ENCODE results near the gene TMEM269.
"Not testable (repeated sequence)": the region's sequence is repeated elsewhere in the genome, so short reads cannot be mapped to it uniquely, and the experiment has no call there.

The TMEM269 gene

DNA sequence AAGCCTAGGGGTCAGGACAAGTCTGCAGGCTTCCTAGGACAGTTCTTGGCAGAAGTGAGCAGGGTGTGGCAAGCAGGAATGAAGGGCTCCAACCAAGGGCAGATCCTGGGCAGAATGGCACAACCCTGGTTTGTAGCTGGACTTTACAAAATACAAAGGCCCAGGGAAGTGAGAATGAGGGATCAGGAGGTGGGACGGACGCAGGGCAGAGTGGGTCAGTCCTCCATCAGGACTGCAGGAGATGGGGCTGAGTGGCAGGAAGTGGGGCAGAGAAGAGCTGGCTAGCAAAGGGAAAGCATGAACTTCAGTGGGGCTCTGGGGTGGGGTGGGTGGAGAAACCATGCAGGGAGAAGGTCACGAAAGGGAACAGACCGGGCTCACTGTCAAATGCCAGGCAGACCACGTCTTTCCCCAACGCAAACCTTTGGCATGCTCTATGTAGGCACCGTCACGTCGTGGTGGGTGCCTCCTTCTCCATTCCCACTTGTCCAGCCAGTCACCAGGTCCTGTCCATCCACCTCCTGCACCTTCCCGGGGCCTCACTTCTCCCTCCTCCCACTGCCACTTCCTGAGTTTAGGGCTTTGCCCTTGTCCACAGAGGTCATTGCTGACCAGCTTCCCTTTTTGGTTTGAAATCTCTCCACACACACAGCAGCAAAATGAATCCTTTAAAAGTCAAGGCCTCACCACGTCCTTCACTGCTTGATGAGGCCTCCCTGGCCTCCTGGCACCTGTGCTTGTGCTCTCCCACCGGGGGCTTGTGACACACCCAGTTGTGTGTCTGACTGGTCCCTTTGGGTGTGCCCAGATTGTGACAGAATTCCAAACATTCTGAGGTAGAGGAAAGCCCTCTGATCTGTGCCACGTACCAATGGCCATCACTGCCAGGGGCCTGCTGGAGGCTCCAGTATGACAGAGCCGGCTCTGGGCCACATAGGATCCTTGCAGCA, 36.1 kb upstream of the TMEM269 start:
- DNase-seq: no peak

DNA sequence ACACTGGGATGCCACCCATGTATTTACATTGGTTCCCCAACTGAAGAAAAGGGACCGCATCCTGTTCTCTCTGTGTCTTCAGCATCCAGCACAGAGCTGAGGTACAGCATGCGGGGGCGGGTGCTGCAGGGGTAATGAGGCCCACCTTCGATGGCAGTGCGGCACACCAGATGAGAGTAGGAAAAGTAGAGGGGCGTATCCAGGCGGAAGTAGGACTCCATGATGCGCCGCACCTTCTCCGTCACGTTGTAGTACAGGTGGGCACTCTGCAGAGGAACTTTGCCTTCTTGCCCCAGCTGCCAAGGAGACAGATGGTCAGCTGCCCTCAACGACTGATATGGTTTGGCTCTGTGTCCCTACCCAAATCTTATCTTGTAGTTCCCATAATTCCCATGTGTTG, 34.8 kb upstream of the TMEM269 start:
- no peak for DNase-seq

DNA sequence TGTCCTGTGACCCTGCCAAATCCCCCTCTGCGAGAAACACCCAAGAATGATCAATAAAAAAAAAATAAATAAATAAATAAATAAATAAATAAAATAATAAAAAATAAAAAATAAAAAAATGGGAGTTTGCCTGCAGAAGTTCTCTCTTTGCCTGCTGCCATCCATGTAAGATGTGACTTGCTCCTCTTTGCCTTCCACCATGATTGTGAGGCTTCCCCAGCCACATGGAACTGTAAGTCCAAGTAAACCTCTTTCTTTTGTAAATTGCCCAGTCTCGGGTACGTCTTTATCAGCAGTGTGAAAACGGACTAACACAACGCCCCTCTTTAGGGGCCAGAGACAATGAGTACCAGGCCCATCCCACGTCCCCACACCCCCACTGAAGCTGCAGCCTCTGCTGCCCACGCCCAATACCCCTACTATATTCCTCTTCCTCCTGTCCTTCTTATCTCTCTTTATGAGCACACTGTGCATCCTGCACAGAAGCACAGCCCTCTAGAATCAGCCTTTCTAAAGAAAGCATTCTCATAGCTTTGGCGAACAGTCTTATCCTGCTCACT, 33.2 kb upstream of the TMEM269 start:
- DNase-seq: not testable (repeated sequence)

DNA sequence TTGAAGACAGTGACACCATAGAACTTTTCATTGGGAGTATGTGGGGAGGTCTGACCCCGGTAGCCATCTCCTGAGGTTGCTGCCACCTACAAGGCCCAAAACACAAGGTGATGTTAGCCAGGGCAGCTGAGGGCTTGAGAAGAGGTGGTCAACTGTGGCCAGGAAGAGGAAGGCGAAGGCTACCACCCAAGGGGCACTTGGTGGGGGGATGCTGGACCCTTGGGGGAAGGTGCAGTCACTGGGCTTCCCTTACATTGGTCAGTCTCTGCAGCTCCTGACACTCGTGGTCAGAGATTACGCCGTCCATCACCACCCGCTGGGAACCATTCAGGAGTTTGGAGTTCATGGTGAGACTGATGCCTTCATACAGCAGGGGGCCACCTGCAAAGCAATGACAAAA, 32.5 kb upstream of the TMEM269 start:
- no peak for DNase-seq

DNA sequence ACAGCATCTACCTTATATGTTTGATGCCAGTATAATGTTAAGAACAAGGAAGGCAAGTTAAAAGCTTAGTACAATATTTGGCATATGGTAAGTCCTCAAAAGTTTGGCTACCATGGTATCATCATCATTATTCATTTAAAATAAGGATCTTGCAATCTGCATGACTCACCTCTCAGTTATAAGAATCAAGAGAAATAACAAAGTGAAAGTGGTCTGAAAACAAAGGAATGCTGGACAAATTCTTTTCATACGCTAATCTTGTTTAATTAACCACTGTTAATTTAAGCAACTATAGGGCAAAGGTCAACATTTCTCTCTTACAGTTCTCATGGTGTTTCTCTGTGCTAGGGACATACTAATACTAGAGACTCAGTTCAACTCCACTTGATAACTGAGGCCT, 31.7 kb upstream of the TMEM269 start:
- no peak for DNase-seq

DNA sequence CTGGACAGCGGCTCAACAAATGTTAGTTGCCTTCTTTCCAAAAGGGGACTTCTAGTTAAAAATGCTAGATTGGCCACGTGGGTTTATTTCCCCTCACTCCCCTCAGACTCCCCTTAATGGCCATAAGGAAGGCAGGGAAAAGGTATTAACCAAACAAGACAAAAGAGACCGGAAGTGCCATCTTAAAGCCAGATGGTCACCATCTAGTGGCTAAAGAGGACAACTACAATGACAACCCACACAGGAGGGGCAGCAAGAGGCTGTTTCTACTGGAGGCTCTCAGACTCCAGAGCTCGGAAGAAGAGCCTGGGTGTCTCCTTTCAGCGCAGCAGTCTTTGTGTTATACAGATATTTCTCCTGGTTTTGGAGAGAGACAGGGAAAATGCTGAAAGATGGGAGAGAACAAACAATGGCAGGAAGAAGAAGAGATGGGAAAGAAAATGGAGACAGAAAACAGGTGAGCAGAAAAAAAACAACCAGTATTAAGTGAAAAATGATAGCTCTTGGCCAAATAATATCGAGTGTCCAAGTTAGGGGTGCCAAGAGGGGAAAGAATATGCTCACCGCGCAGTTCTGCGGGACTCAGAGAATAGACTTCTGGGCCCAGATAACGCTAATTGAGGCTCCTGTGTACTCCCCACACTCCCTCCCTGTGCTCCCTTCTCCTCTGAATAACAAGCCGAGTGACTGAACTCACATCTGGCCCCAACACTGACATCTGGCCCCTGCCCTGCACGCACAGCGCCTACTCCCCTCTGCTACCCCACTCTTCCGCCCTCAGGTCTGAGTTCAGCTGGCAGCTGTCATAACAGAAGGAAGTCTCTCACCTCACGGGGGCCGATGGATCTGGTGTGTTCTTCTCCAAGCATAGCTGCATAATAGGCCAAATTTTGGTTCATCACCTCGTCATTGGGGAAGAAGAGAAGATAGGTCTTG, 27.6 kb upstream of the TMEM269 start:
- DNase-seq: peak; percentile 35

DNA sequence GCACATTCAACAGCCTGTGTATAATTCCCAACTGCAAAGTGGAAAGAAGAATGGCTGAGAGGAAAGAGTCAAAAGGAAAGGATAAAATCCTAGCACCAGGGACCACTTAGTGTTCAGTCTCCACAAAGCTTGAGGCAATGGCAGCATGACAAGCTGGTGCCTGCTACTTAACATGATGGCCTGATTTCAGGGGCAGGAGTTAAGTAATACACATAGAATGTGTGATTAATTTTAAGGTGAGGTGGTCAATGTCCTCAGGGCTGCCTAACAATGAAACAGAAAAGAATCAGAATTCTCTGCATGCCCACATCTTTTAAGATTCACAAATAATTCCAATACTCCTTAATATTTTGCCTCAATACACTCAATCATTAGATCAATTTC, 26.9 kb upstream of the TMEM269 start:
- DNase-seq: no peak

DNA sequence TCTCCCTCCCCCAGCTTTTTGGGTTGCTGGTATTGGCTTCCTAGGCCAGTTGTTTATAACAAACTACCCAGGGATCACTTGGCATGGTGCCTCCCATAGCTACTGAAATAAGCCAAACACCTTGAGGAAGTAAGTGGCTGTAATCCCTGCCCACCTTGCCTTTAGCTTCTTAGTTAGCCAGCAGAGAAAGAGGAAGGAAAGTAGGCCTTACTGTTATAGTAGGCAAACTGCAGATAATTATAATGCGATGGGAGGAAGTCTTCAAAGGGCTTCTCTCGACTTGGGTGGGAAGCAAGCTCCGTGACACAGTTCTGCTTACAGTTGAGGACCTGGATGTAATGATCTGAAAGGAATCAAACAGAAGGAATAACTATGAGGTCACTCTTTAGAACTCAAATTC, 26.1 kb upstream of the TMEM269 start:
- no peak for DNase-seq

DNA sequence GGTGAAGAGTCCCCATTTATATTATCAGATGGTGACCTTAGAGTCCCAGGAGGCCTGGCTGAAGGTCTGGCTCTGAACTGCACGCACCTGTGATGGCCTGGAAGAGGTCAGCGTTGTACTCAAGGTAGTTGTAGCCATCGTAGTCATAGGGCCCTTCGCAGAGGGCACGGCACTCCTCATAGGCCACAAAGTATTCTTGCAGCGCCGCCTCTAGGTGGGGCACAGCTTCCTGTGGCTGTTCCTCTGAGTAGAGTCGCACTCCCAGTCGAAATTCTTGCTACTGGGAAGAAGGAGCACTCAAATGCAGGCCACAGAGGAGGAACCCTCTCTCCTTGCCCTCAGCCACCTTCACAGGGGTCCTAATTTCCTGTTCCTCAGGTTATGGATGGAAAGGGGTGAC, 25.7 kb upstream of the TMEM269 start:
- DNase-seq: no peak

DNA sequence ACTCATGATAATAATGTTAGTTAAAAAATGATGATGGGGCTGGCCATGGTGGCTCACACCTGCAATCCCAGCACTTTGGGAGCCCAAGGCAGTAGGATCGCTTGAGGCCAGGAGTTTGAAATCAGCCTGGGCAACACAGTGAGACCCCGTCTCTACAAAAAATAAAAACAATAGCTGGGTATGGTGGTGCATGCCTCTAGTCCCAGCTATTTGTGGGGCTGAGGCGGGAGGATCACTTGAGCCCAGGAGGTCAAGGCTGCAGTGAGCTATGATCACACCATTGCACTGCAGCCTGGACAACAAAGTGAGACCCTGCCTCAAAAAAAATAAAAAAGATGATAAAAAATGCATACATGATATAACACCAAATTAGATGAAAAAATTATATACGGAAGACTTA, 23.2 kb upstream of the TMEM269 start:
- DNase-seq: no peak

DNA sequence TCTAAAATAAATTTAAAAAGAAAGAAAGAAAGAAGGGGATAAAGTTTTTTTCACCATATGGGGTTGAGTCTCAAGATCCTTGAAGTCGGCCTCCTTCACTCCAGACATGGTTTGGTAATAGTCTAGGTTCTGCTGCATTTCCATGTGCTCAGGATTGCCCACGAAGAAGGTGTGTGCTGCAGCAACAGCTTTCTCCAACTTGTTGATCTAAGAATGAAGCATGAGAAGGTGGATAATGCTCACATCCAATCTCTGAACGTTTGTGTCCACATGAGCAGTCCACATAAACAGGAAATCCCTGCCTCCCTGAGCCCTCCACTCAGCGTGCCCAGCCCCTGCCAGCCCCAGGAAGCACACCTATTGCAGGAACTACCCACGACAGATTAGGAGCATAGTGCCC, 22.5 kb upstream of the TMEM269 start:
- DNase-seq: no peak

DNA sequence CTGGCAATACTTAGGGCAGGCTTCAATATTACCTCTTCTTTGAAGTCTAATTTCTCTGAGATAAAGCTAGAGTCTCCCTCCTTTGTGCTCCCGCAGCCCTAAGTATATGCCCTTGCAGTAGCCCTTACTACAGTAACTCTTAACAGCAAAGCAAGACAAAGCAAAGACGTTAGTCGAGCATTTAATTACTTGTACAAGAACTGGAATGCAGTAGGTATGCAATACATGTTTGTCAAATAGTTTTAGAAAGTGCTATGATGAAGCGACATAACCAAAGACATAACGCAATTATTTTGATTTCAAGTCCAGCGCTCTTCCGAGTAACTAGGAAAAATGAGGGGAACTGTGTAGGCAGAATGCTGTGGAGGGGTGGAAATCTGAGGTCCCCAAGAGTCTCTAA, 19.5 kb upstream of the TMEM269 start:
- no peak for DNase-seq

DNA sequence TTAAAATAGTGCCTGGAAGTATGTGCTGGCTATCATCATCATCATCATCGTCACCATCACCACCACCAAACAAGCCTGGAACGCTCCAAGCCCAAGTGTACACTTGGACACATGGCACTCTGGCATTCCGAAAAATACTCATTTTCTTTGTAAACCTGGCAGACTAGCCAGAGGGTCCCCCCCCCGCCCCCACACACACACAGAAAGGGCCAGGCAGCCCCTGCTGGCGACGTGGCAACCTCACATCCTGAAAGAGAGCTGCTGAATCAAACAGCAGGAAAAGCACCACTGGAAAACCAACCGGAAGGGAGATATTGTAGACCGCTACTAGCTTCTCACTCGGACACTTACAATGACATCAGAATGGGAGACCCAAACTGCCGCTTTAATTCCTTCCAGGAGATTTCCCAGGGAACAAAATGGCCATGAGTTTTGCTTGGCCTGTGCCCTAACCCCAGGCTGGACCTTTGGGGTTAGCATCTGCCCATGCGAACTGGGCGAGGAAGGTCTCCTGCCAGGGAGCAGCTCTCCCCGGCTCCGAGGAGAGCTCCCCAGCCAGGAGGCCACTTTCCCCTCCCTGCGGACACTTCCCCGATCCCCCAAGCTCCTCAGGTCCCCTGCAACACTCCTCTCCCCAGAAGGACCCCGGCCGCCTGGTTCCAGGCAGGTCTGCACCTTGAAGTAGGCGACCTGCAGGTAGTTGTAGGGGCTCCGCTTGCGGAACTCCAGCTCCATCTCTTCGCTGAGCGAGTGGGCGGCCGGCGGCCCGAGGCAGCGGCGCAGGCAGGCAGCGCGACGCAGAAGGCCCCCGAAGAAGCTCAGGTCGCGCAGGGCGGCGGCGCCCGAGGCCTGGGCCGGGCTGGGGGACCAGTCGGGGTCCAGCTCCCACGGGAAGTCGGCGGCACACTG, 18.7 kb upstream of the TMEM269 start:
- peak; percentile 22 for DNase-seq

DNA sequence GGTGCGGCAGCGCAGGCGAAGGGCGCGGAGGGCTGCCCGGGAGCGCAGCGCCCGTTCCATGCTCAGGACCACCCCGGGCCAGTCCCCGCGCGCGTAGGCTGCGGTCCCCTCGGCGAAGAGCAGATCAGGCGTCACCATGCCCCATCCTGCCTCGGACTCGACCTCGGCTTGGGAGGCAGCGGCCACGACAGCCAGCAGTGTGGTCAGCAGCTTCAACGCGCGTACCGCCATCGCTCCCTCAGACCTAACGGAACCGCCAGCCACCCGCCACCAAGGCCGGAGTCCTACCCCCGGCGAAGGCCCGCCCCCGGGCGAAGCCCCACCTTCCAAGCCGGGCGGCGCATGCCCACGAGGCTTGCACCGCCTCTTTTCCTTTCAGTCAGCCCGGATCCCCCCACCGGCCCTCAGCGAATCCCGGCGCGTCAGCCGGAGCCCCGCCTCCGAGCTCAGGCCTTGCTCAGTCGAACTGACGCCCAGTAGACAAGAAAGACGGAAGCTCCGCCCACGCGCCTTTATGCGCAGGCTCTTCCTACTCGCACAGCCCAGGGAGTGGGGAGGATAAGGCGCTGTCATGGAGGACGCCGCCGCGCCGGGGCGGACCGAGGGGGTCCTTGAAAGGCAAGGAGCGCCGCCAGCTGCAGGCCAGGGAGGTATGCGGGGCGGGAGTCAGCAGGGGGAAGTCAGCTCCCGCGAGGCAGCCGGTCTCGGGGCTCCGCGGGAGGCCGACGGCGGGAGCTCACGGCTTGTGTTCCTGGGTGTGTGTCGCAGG, 17.9 kb upstream of the TMEM269 start, which contains the start of the genes C1orf50 and P3H1:
TSS of gene C1orf50 (plus strand) at position 509 of the 769 bp plus-strand sequence. CDS start at position 572, 63 bp downstream.
TSS of gene P3H1 (minus strand) at position 288 of the 769 bp plus-strand sequence. CDS start at position 231, 57 bp downstream.
- DNase-seq: peak; percentile 100

DNA sequence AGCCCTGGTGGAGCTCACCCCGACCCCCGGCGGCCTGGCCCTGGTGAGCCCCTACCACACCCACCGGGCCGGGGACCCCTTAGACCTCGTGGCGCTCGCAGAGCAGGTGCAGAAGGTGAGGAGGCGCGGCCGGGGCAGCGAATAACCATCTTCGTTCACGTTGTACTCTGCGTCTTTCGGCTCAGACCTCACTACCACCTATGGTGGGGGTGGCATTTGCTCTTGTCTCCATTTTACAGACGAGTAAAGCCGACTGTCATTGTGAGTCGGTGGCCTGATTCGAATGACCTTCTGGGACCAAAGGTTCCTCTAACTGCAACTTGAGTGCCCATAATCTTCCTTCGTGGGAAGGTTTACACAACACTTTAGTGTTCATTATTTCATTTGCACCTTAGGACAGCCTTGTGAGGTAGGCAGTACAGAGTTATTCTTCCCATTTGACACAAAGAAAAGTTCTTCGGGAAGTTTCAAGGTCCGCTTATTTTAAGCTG, 17.2 kb upstream of the TMEM269 start:
- no peak for DNase-seq

DNA sequence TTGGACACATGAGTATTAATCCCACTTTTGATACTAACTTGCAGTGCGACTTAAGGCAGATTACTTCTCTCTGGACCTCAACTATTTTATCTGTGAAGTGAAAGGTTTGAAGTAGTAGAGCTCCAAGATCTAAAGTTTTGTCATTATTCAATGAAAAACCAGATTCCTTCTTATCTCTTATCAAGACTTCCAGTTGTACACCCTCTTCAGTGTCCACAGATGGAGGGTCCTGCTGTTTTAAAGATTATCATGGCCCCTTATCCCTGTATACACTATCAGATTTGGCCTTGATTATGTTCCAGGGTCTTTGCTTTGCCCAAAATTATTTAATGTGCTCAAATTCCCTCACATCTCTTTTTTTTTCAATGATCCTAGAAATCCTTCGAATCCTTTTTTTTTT, 16.6 kb upstream of the TMEM269 start:
- no peak for DNase-seq

DNA sequence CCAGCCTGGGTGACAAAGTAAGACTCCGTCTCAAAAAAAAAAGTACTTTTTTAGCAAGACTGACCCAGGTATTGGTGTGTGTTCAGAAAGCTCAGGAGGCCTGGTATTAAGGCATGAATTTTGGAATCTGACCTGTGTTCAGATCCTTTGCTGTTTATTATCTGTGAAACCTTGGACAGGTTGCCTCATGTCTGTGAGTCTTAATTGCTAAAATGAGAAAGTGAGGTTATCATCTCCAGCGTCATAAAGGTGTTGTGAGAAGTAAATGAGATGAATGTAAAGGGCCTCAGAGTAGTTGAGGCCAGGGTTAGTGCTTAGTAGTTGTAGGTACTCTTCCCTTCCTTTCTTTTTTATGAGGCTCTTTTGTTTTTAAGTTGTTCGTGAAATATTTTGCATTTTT, 15.0 kb upstream of the TMEM269 start:
- no peak for DNase-seq

DNA sequence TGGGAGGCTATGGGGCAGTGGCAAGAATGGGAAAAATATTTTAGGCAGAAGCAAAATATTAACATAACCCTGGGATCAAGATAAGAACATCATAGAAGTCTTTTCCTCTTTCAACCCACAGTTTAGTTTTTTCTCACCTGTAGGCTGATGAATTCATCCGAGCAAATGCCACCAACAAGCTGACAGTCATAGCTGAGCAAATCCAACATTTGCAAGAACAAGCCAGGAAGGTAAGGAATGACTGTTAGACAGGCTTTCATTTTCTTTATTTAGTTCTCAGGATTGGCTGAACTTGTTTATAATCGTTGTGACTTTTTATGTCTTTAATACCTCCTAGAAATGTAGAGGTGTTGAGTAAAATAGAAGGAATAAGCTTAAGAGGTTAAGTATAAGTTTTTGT, 11.4 kb upstream of the TMEM269 start:
- DNase-seq: no peak

DNA sequence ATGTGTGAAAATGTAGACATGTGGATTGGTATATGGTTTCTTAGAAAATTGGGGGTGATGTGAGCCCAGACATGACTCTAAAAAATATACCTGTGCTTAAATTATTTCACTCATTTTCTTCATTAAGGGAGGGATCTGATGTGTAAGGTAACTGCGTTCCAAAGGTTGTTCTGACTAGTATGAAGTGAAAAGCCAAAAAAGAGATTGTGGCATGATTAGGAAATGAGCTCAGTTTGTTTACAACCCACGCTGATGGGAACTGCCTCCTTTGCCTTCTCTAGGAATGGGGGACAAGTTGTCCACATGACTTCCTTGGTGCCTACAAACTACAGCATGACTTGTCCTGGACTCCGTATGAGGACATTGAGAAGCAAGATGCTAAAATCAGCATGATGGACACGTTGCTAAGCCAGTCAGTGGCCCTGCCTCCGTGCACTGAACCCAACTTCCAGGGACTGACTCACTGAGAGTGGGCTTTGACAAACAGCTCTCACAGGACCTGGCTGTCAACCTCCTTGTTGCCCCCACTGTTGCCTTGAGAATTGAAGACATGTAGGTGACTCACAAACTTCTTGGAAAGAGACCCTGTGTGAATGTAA, 9.8 kb upstream of the TMEM269 start:
- DNase-seq: no peak

DNA sequence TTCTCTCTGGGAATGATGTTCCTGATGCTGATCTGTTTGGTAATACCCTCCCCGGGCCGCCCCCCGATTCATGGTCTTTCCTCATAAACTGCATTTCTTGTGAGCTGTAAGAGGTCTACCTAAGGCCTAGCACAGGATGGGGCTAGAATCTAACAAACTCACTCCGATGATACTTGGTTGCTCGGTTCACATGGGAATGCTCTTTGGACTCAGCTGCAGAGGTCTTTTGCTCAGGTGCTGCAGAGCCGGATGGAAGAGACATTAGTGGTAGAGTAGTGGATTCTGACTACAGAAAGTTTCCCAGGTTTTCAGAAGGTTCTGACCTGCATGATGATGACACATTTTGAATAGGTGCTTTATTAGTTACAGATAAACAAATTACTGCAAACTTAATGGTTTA, 8.3 kb upstream of the TMEM269 start:
- no peak for DNase-seq

DNA sequence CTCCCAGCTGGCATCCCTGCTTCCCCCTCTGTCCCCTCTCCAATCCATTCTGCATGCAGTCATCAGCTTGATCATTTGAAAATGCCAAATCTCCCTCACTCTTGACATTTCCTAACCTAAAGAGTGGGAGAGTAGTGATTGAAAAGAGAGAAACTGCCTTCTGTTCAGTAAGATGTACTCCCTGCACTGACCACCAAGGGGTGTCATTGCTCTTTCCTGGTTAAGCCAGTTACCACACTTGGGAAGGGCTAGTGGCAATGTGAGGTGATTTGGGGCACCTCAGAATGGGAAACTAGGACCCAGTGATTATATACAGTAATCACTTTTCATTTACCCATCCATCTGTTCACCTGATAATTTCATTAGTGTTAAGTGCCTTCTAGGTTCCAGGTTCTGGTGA, 6.9 kb upstream of the TMEM269 start:
- no peak for DNase-seq
